Stomach (tissue), 4 donors: ENCODE measurements around the gene BBS9.

Source experiments
- CTCF ChIP-seq, 7 experiments: fragments of 450-650 bp in 4 of 7; fragments of 200-600 bp in 3 of 7; sonication (generic) in 3 of 7; IDR thresholded peaks; one replicate each; pipeline ENCODE4 v1.5.1; 2016 to 2019; ENCODE audit warnings: antibody characterized with exemption in 7 of 7, control low read depth in 2 of 7, mild to moderate bottlenecking in 1 of 7
- EP300 ChIP-seq: sonication (generic); formaldehyde crosslinking; IDR thresholded peaks from one replicate; pipeline ENCODE4 v1.6.1; 2017; ENCODE audit warnings: antibody characterized with exemption

- no peak for TF ChIP-seq CTCF (IDR thresholded peaks at IDR 0.05)
- no peak for TF ChIP-seq EP300
Measured at GRCh38 chr7:33654676-33655075, 525.3 kb downstream of the BBS9 start.
